ENCODE results near the gene TBC1D22B. TPM values are rescaled to one million over a fixed set of nuclear protein-coding genes. Genes with fewer than 3 reads are reported as not detected.

TBC1D22B gene
- total RNA-seq, 1 donor from 2014 or later, result 15.2 TPM

GRCh38 chr6:37241131-37241530, 16.4 kb upstream of the TBC1D22B start:
- TF ChIP-seq, protein P1, sequence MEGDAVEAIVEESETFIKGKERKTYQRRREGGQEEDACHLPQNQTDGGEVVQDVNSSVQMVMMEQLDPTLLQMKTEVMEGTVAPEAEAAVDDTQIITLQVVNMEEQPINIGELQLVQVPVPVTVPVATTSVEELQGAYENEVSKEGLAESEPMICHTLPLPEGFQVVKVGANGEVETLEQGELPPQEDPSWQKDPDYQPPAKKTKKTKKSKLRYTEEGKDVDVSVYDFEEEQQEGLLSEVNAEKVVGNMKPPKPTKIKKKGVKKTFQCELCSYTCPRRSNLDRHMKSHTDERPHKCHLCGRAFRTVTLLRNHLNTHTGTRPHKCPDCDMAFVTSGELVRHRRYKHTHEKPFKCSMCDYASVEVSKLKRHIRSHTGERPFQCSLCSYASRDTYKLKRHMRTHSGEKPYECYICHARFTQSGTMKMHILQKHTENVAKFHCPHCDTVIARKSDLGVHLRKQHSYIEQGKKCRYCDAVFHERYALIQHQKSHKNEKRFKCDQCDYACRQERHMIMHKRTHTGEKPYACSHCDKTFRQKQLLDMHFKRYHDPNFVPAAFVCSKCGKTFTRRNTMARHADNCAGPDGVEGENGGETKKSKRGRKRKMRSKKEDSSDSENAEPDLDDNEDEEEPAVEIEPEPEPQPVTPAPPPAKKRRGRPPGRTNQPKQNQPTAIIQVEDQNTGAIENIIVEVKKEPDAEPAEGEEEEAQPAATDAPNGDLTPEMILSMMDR (IDR thresholded peaks at IDR 0.05; ENCODE audit: unreplicated experiment), result no peak
- no peak for DNase-seq (ENCODE audit: low spot score in 2 of 2, unreplicated experiment in 2 of 2)
- Mint-ChIP-seq H3K27ac (peak overlapping the region; percentile 34), H3K4me1 (peaks cover 62% of the 10 kb centered on the region), H3K36me3 (no peaks in the 10 kb centered on the region), H3K4me3 (no peak overlapping the region), H3K9me3 (no peaks in the 10 kb centered on the region), H3K27me3 (ENCODE audit: low read depth) (no peaks in the 10 kb centered on the region)

DNA sequence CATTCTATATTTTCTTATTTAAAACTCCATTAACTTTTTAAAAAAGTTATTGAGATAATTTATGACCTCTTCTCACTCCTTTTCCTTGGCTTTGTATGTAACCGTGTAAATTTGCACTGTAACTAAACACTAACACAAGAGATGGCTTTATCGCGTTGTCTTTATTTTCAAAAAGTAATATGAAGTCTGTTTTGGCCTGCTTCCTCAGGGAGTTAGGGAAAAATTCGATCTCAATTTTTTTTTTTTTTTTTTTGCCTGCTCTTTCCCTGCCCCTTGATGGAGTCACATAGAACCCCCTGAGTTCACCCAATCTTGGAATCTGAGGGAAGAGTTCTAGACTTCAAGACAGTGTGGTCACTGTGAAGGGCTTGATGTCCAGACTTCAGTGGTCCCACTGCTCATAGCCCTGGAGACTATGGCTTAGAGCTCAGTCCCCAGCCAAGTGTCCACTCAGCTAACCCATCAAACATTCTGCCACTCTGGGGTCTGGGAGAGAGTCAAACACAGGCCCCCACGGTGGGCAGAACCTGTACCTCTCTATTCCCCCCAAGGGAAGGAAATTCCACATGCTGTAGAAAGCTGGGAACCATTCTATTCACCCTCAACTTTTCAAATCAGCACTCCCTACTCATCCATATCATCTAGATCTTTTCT, 15.7 kb upstream of the TBC1D22B start:
- Mint-ChIP-seq H3K36me3 (no peaks in the 10 kb centered on the region), H3K4me3 (no peak overlapping the region), H3K27ac (peak overlapping the region; percentile 90), H3K4me1 (peaks cover 63% of the 10 kb centered on the region), H3K27me3 (ENCODE audit: low read depth) (no peaks in the 10 kb centered on the region), H3K9me3 (peaks cover under 1% of the 10 kb centered on the region)
- TF ChIP-seq, protein P1 (IDR thresholded peaks at IDR 0.05; ENCODE audit: unreplicated experiment), result no peak
- no peak for DNase-seq (ENCODE audit: low spot score in 2 of 2, unreplicated experiment in 2 of 2)

DNA sequence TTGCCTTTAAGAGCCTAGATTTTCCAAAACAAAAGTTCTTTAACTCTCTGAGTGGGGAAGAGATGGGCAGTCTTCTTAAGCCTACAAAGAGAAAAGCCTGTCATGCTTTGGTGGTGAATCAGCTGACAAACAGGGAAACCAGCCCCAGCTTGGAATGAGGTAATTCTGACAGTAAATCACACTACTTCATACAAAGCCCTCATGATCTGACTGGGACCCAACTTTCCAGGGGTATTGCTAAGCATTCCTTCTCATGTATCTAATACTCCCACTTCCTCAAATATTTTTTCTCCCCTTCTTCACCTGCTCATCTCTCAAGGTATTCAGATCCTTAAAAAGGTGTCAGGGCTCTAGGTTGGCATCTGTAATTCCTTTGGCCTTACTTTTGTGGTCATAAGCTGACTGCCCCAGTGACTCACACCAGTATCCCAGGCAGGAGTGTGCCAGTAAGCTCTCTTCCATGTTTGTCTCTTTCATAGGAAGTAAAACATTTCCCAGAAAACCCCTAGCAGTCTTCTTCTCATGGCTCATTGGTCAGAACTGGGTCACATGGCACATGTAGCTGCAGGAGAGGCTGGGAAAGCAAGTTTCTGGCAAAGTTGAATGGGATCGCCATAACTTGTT, 15.0 kb upstream of the TBC1D22B start:
- Mint-ChIP-seq H3K27me3 (ENCODE audit: low read depth) (no peaks in the 10 kb centered on the region), H3K36me3 (peaks cover 1% of the 10 kb centered on the region), H3K4me1 (peaks cover 58% of the 10 kb centered on the region), H3K9me3 (peaks cover 4% of the 10 kb centered on the region), H3K4me3 (no peak overlapping the region), H3K27ac (peak overlapping the region; percentile 90)
- DNase-seq (ENCODE audit: low spot score in 2 of 2, unreplicated experiment in 2 of 2), result no peak
- TF ChIP-seq, protein P1 (IDR thresholded peaks at IDR 0.05; ENCODE audit: unreplicated experiment), result no peak

- H3K36me3 Mint-ChIP-seq, result peaks cover 1% of the 10 kb centered on the region
- DNase-seq (ENCODE audit: low spot score in 2 of 2, unreplicated experiment in 2 of 2), result no peak
- peaks cover 8% of the 10 kb centered on the region for H3K9me3 Mint-ChIP-seq
- TF ChIP-seq, protein P1 (IDR thresholded peaks at IDR 0.05; ENCODE audit: unreplicated experiment), result no peak
- H3K4me1 Mint-ChIP-seq, result peaks cover 56% of the 10 kb centered on the region
- H3K27me3 Mint-ChIP-seq (ENCODE audit: low read depth), result peaks cover 1% of the 10 kb centered on the region
- H3K27ac Mint-ChIP-seq, result peak overlapping the region; percentile 90
- no peak overlapping the region for H3K4me3 Mint-ChIP-seq
Observed at GRCh38 chr6:37243131-37243815, 14.3 kb upstream of the TBC1D22B start.

GRCh38 chr6:37243816-37244370, 13.7 kb upstream of the TBC1D22B start:
- TF ChIP-seq, protein P1 (IDR thresholded peaks at IDR 0.05; ENCODE audit: unreplicated experiment), result no peak
- Mint-ChIP-seq H3K4me3 (no peak overlapping the region), H3K27ac (peak overlapping the region; percentile 94), H3K4me1 (peaks cover 56% of the 10 kb centered on the region), H3K36me3 (peaks cover 1% of the 10 kb centered on the region), H3K27me3 (ENCODE audit: low read depth) (peaks cover 5% of the 10 kb centered on the region), H3K9me3 (peaks cover 15% of the 10 kb centered on the region)
- no peak for DNase-seq (ENCODE audit: low spot score in 2 of 2, unreplicated experiment in 2 of 2)
